OCI-M2 (cell line): ENCODE results near the gene LPIN2.
"Not testable (repeated sequence)": the region's sequence is repeated elsewhere in the genome, so short reads cannot be mapped to it uniquely, and the experiment has no call there.

Experiments used
- DNase-seq: peaks from one replicate; lab custom pipeline; 2025; ENCODE audit not compliant: unreplicated experiment; lab: John Stamatoyannopoulos, UW

LPIN2 gene

DNA sequence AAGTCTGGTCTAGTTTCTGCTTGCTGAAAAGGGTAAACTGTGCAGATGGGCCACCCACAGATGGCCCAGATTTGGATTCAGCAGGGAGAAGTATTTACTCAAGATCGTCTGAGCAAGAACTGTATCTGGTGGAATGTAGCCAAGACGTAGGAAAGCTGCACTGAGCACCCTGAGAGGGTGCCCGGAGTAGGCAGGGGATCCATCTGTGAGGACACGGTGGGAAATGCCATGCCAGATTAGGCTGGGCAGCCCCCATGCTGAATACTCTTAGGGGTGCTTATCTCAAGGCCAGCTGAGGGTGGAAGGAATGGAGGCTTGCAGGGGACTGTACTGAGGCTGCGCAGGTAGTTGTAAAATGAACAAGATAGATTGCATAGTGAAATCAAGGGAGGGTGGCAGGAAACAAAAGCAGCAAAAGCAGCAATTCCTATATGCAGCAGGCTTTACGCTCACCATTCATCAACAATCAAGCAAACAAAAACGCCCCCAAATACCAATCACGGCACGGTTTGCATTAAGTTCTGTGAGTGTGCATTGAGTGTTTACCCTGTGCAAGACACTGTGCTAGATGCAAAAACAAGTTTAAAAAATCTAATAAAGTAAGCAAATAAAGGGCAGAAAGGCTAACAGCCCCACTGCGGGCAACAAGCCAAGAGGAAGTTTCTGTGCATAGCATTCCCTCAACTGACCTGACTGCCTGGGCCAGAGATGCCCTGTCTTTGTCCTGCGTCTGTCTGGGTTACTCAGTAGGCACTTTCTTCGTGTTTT is 32.2 kb upstream of the LPIN2 start:
- DNase-seq = no peak

DNA sequence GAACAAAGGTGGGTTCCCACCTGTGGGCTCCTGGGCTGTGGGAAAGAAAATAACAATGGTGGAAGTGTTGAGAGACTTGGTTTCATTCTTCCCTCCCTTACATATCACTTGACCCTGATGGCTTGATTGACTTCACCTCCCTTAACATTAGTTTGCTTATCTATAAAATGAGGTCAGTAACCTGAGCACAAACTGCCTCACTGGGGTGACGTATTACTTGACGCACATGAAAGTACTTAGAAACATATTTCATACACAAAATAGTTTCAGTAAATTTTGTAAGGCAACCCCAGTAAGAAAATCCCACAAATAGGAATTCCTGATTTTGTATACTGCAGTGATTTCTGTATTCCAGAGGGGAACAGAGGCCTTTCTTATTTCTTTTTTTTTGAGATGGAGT is 29.4 kb upstream of the LPIN2 start:
- no peak for DNase-seq

- DNase-seq = no peak
Observed at GRCh38 chr18:3041843-3042242, 28.9 kb upstream of the LPIN2 start.

- no peak for DNase-seq
Observed at GRCh38 chr18:3040881-3041280, 27.9 kb upstream of the LPIN2 start.

- no peak for DNase-seq
Observed at GRCh38 chr18:3040173-3040572, 27.2 kb upstream of the LPIN2 start.

DNA sequence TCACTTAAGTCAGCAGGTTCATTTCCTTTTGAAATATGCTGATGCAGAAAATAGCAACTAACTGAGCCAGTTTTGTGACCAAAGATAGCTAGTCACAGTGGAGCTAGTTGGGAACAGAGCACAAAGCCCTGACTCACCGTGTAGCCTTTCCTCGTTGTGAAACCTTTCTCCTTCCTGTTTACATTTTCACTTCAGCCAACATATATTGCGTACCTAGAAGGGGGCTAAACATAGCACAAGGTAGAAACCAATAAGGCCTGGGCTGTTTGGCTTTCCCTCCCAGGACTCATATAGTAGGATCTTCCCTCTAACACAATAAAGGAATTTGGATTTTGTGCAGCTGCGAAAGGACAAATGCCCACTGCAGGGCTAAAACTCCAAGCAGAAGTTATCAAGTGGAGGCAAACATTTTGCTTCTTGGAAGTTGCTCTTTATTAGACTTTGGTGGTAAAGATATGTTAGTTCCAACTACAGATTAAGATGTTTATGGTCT is 24.5 kb upstream of the LPIN2 start:
- no peak for DNase-seq

DNA sequence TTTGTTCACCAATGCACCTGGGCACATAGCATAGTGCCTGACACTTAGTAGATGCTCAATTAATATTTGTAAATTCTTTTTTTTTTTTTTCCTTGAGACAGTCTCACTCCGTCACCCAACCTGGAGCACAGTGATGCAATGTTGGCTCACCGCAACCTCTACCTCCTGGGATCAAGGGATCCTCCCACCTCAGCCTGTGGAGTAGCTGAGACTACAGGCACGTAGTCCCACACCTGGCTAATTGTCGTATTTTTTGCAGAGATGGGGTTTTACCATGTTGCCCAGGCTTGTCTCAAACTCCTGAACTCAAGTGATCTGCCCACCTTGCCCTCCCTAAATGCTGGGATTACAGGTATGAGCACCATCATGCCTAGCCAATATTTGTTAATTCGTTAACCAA is 23.2 kb upstream of the LPIN2 start:
- DNase-seq = no peak

- DNase-seq = no peak
Observed at GRCh38 chr18:3035635-3036034, 22.7 kb upstream of the LPIN2 start.

- DNase-seq = no peak
Observed at GRCh38 chr18:3032721-3033120, 19.8 kb upstream of the LPIN2 start.

DNA sequence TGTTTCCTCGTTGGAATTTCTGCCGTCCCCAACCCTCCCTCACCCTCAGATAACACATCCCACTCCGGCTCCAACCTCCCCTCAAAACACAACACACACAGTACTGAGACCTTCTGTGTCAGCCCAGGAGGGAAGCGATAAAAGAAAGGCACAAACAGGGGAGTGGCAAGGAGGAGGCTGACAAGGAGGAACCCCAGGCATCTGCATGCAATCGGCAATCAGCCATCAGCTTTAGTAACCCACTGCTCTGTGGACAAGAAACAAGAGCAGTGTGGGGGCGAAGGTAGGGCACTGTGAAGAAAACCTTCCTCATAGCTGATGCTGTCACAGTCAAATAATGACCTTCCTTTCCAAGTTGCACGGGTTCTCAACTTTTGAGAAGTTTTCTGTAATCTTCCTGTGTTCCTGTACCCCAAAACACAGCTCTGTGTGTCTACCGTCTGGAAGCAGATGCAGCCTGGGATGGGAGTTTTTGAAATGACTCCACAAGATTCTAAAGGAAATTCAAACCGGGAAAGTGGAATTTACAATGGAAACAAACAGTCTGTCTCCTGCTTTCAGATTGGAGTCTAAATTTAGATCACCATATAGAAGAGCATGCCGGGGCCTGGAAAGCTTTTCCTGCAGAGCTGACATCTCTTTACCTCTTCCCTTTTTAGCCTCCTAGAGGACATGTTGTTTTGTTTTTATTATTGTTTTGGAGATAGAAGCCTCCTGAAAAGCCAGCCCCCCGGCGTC is 16.4 kb upstream of the LPIN2 start:
- no peak for DNase-seq

GRCh38 chr18:3028115-3028514 is 15.2 kb upstream of the LPIN2 start:
- not testable (repeated sequence) for DNase-seq

DNA sequence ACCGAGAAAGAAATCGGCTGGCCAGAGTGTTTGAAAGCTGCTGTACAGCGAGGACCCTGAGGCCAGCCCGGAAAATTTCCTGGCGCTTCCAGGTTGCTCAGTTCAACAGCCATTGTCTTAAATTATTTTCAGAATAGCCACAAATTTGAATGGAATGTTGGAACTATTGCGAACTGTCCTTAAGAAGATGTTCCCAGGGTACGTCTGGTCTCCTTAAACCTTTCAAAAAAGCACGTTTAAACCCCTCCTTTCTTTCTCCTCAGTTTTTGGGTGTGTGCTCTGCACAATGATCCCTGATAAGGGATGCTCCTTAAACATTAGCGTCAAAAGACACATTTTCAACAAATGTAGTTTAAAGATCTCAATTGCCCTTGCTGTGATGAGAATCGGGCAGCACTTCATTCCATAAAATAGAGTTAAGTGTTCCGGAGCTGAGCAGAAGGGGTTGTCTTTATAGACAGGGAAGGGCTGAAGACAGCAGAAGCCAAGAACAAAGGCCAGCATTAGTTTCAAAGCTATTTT is 14.5 kb upstream of the LPIN2 start:
- no peak for DNase-seq

- DNase-seq = no peak
Observed at GRCh38 chr18:3025544-3025943, 12.6 kb upstream of the LPIN2 start.

GRCh38 chr18:3023603-3024002 is 10.7 kb upstream of the LPIN2 start:
- not testable (repeated sequence) for DNase-seq

- DNase-seq = no peak
Observed at GRCh38 chr18:3016585-3017297, 3.8 kb upstream of the LPIN2 start.

DNA sequence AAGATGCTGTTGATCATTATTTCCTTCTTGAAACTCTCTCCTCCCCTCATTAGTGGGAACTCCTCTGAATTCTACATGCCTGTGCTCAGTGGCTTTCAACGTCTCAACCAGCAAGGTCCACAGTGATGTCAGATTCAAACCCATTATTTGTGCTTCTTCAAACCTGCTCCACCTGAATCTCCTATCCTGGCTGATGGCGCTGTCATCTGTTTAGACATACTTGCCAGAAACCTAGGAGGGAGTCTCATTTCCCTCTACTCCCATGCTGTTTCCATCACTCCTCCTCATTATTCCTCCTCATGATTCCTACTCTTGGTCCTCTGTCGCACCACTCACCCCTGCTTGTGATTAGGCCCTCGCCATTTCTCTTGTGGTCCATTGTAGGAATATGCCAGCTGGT is 2.9 kb upstream of the LPIN2 start:
- DNase-seq = no peak

GRCh38 chr18:3015204-3015592 is 2.3 kb upstream of the LPIN2 start:
- no peak for DNase-seq

DNA sequence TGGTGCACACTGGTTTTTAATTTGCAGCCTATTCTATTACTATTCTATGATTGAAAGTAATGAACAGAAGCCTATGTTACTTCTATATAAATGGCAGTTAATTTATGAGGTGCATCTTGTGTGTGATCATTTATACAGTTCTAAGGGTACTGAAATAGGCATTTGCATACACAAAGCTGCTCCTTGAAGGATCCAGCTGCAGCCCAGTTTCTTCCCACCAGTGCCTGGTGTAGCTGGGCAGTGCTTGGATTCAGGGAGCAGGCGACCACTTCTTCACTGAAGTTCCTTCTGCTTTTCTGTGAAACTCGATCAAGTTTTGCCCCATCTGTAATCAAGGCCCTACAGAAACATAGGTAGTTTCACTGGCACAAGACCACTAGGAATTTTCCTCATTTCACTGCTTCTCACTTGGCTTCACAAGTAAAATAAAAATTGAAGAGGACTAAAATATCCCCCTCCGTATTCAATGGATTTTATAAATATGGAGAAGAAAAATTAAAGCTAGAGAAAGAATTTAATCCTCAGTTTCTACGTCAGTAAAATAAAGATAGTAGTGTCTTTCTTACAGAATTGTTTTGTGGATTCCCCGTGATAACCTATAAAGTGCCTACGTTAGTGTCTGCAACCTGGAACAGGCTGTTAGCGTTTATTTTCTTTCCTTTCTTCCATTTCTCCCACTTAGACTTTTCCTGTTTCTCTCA is 1.7 kb upstream of the LPIN2 start:
- no peak for DNase-seq

GRCh38 chr18:3012136-3013023 is 564 bp downstream of the LPIN2 start:
- DNase-seq = no peak

DNA sequence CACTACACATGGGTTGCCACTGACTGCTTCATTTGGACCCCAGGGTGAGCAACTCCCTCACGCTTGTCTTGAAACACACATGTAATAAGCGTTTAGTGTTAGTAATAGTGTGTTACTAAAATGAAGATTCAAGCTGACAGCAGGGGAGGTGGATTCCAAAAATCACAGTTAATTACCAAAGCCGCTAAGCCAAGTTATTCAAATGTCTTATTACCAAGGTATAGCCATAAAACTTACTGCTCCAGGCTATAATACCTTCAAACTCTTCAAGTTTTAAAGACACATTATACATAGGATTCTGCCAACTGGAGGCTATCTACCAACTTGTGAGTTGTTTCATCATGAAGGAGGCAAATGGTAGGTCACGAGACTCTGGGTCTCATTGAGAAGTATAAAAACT is 2.9 kb downstream of the LPIN2 start:
- no peak for DNase-seq
